PFSK-1 (cell line): Measurements from ENCODE around the gene LRRIQ1.

ENCODE experiments used
- FOXP2 ChIP-seq: optimal IDR thresholded peaks from 2 replicates; pipeline ENCODE3; 2011; ENCODE audit warnings: borderline replicate concordance, control low read depth, inconsistent platforms; ENCODE audit not compliant: insufficient read depth; ENCODE audit errors: extremely low read length, extremely low read depth
- POLR2AphosphoS5 ChIP-seq: IDR thresholded peaks from 2 replicates; pipeline ENCODE4 v1.6.1; 2012; ENCODE audit warnings: low read depth, mild to moderate bottlenecking, control low read depth, low read length, moderate library complexity
- TAF1 ChIP-seq: IDR thresholded peaks from 2 replicates; pipeline ENCODE4 v1.6.1; 2012; ENCODE audit warnings: low read length, control low read depth, borderline replicate concordance; ENCODE audit not compliant: insufficient read depth

- TF ChIP-seq TAF1: no peak
- TF ChIP-seq POLR2AphosphoS5: no peak
- no peak for TF ChIP-seq FOXP2
Measured at GRCh38 chr12:85005615-85006014, 30.5 kb upstream of the LRRIQ1 start.
